HEK293 (cell line): Measurements from ENCODE around the gene CNBP.

Source experiments
- BCL11B ChIP-seq: fragments of 450-650 bp; formaldehyde crosslinking; IDR thresholded peaks from 2 replicates; pipeline ENCODE4 v1.5.1; 2016; ENCODE audit warnings: low read depth, missing biosample characterization, missing genetic modification characterization
- FEZF1 ChIP-seq: fragments of 450-650 bp; formaldehyde crosslinking; IDR thresholded peaks from 2 replicates; pipeline ENCODE4 v1.5.1; 2016; ENCODE audit warnings: missing biosample characterization, missing genetic modification characterization
- KLF10 ChIP-seq: fragments of 450-650 bp; IDR thresholded peaks from 2 replicates; pipeline ENCODE4 v1.5.1; 2018; ENCODE audit warnings: missing biosample characterization, mild to moderate bottlenecking, missing genetic modification characterization
- KLF16 ChIP-seq: fragments of 450-650 bp; formaldehyde crosslinking; IDR thresholded peaks from 2 replicates; pipeline ENCODE4 v1.5.1; 2017; ENCODE audit warnings: missing biosample characterization, missing genetic modification characterization
- REPIN1 ChIP-seq: fragments of 450-650 bp; formaldehyde crosslinking; IDR thresholded peaks from 2 replicates; pipeline ENCODE4 v1.5.1; 2017; ENCODE audit warnings: missing biosample characterization, missing genetic modification characterization, low read depth
- TRIM28 ChIP-seq: IDR thresholded peaks from 2 replicates; pipeline ENCODE4 v1.6.1; 2011; ENCODE audit warnings: low read length, control low read depth, borderline replicate concordance
- YY1 ChIP-seq: fragments of 450-650 bp; formaldehyde crosslinking; IDR thresholded peaks from 2 replicates; pipeline ENCODE4 v1.5.1; 2018; ENCODE audit warnings: missing biosample characterization, missing genetic modification characterization
- ZBTB48 ChIP-seq: fragments of 450-650 bp; formaldehyde crosslinking; IDR thresholded peaks from 2 replicates; pipeline ENCODE4 v1.5.1; 2016; ENCODE audit warnings: missing biosample characterization, missing genetic modification characterization
- ZFHX2 ChIP-seq: fragments of 450-650 bp; formaldehyde crosslinking; conservative IDR thresholded peaks from 2 replicates; pipeline ENCODE4 v1.5.1; 2016; ENCODE audit warnings: missing biosample characterization, missing genetic modification characterization
- ZIC2 ChIP-seq: fragments of 450-650 bp; formaldehyde crosslinking; IDR thresholded peaks from 2 replicates; pipeline ENCODE4 v1.5.1; 2016; ENCODE audit warnings: missing biosample characterization, missing genetic modification characterization
- ZNF2 ChIP-seq: fragments of 450-650 bp; formaldehyde crosslinking; IDR thresholded peaks from 2 replicates; pipeline ENCODE4 v1.5.1; 2016; ENCODE audit warnings: missing biosample characterization, missing genetic modification characterization
- ZNF214 ChIP-seq: fragments of 450-650 bp; formaldehyde crosslinking; IDR thresholded peaks from 2 replicates; pipeline ENCODE4 v1.5.1; 2017; ENCODE audit warnings: missing biosample characterization, mild to moderate bottlenecking, missing genetic modification characterization, borderline replicate concordance
- ZNF266 ChIP-seq: fragments of 450-650 bp; formaldehyde crosslinking; IDR thresholded peaks from 2 replicates; pipeline ENCODE4 v1.5.1; 2016; ENCODE audit warnings: missing biosample characterization, missing genetic modification characterization, low read depth
- ZNF391 ChIP-seq: fragments of 450-650 bp; formaldehyde crosslinking; IDR thresholded peaks from 2 replicates; pipeline ENCODE4 v1.5.1; 2016; ENCODE audit warnings: low read depth, missing biosample characterization, missing genetic modification characterization, borderline replicate concordance
- ZNF621 ChIP-seq: fragments of 450-650 bp; formaldehyde crosslinking; IDR thresholded peaks from 2 replicates; pipeline ENCODE4 v1.5.1; 2017; ENCODE audit warnings: missing biosample characterization, missing genetic modification characterization
- ZNF747 ChIP-seq: fragments of 450-650 bp; formaldehyde crosslinking; IDR thresholded peaks from 2 replicates; pipeline ENCODE4 v1.5.1; 2016; ENCODE audit warnings: missing biosample characterization, missing genetic modification characterization
- ZNF768 ChIP-seq: fragments of 450-650 bp; formaldehyde crosslinking; IDR thresholded peaks from 2 replicates; pipeline ENCODE4 v1.5.1; 2018; ENCODE audit warnings: missing biosample characterization, mild to moderate bottlenecking, missing genetic modification characterization
- ZSCAN23 ChIP-seq: fragments of 450-650 bp; formaldehyde crosslinking; IDR thresholded peaks from 2 replicates; pipeline ENCODE4 v1.5.1; 2016; ENCODE audit warnings: missing biosample characterization, missing genetic modification characterization
- TF ChIP-seq, protein P1 (sequence below): fragments of 450-650 bp; formaldehyde crosslinking; IDR thresholded peaks from 2 replicates; pipeline ENCODE4 v1.5.1; 2017; ENCODE audit warnings: missing biosample characterization, missing genetic modification characterization
- TF ChIP-seq, protein P2 (sequence below): fragments of 450-650 bp; formaldehyde crosslinking; IDR thresholded peaks from 2 replicates; pipeline ENCODE4 v1.5.1; 2016; ENCODE audit warnings: missing biosample characterization, missing genetic modification characterization
- TF ChIP-seq, protein P3 (sequence below): fragments of 450-650 bp; formaldehyde crosslinking; IDR thresholded peaks from 2 replicates; pipeline ENCODE4 v1.5.0; 2017; ENCODE audit warnings: missing biosample characterization, missing genetic modification characterization, borderline replicate concordance
- TF ChIP-seq, protein P4 (sequence below): fragments of 450-650 bp; formaldehyde crosslinking; IDR thresholded peaks from 2 replicates; pipeline ENCODE4 v1.5.1; 2017; ENCODE audit warnings: missing biosample characterization, mild to moderate bottlenecking, missing genetic modification characterization, moderate library complexity
- TF ChIP-seq, protein P5 (sequence below): fragments of 450-650 bp; formaldehyde crosslinking; IDR thresholded peaks from 2 replicates; pipeline ENCODE4 v1.5.1; 2017; ENCODE audit warnings: missing biosample characterization, missing genetic modification characterization
- TF ChIP-seq, protein P6 (sequence below): fragments of 450-650 bp; formaldehyde crosslinking; IDR thresholded peaks from 2 replicates; pipeline ENCODE4 v1.5.1; 2016; ENCODE audit warnings: missing biosample characterization, missing genetic modification characterization
- TF ChIP-seq, protein P7 (sequence below): fragments of 450-650 bp; formaldehyde crosslinking; IDR thresholded peaks from 2 replicates; pipeline ENCODE4; 2016; ENCODE audit warnings: missing biosample characterization, missing genetic modification characterization

Gene CNBP

DNA sequence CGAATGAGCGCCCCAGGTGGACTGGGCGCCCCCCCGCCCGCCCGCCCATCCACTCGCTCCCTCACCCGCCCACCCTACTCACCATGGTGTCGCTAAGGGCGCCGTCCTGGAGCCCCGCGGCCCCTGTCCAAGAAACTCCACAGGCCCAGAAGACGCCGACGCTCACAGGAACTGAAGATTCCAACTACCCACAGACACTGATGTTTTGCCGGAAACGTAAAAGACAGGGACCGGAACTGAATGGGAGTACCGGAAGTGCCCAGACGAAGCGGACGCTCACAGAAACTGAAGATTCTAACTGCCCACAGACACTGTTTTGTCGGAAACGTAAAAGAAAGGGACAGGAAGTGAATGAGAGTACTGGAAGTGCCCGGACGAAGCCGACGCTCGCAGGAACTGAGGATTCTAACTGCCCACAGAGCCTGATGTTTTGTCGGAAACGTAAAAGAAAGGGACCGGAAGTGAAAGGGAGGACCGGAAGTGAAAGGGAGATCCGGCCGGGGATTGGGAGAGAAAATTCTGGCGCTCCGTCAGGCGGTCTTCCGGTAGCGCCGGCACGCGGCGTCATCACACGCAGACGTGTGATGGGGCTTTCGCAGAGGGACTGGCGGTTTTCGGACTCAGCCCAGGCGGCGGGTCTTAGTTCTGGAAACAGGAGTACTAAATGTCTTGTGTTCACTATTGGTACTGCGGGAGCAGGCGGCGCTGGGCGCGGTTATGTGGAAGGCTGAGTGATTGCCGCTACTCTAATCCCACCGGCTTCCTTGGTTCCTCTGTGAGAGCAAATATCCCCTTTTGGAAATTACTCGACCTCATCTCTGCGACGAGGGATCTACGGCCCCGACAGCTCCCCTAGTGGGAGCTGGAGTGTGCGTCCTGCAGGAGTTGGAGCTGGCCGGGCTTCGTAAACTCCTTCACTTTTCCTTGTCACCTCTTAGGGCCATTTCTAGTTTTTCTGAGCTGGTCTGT is 22.5 kb downstream of the CNBP start, which contains the start of gene ISY1 (continued):
- TF ChIP-seq, protein P1, sequence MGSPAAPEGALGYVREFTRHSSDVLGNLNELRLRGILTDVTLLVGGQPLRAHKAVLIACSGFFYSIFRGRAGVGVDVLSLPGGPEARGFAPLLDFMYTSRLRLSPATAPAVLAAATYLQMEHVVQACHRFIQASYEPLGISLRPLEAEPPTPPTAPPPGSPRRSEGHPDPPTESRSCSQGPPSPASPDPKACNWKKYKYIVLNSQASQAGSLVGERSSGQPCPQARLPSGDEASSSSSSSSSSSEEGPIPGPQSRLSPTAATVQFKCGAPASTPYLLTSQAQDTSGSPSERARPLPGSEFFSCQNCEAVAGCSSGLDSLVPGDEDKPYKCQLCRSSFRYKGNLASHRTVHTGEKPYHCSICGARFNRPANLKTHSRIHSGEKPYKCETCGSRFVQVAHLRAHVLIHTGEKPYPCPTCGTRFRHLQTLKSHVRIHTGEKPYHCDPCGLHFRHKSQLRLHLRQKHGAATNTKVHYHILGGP (tag by site-specific recombination) = no peak
- TF ChIP-seq ZNF391 (tag by site-specific recombination) = no peak; the same call in 1 of the 2 replicates
- no peak for TF ChIP-seq ZNF621 (tag by site-specific recombination)
- TF ChIP-seq, protein P2, sequence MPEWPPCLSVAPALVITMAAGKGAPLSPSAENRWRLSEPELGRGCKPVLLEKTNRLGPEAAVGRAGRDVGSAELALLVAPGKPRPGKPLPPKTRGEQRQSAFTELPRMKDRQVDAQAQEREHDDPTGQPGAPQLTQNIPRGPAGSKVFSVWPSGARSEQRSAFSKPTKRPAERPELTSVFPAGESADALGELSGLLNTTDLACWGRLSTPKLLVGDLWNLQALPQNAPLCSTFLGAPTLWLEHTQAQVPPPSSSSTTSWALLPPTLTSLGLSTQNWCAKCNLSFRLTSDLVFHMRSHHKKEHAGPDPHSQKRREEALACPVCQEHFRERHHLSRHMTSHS = no peak
- 0 out of 2 replicates have a peak, but pooled peaks have one; percentile 57 for TF ChIP-seq ZSCAN23 (tag by site-specific recombination)
- peak; percentile 70 for TF ChIP-seq YY1 (tag by site-specific recombination)
- TF ChIP-seq ZNF214 = no peak
- no peak for TF ChIP-seq ZBTB48 (tag by site-specific recombination)
- TF ChIP-seq, protein P3, sequence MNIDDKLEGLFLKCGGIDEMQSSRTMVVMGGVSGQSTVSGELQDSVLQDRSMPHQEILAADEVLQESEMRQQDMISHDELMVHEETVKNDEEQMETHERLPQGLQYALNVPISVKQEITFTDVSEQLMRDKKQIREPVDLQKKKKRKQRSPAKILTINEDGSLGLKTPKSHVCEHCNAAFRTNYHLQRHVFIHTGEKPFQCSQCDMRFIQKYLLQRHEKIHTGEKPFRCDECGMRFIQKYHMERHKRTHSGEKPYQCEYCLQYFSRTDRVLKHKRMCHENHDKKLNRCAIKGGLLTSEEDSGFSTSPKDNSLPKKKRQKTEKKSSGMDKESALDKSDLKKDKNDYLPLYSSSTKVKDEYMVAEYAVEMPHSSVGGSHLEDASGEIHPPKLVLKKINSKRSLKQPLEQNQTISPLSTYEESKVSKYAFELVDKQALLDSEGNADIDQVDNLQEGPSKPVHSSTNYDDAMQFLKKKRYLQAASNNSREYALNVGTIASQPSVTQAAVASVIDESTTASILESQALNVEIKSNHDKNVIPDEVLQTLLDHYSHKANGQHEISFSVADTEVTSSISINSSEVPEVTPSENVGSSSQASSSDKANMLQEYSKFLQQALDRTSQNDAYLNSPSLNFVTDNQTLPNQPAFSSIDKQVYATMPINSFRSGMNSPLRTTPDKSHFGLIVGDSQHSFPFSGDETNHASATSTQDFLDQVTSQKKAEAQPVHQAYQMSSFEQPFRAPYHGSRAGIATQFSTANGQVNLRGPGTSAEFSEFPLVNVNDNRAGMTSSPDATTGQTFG (tag by site-specific recombination) = peak; percentile 61; the same call in 1 of the 2 replicates
- TF ChIP-seq ZNF266 (tag by site-specific recombination) = no peak
- peak; percentile 94 for TF ChIP-seq ZNF2 (tag by site-specific recombination)
- TF ChIP-seq, protein P4, sequence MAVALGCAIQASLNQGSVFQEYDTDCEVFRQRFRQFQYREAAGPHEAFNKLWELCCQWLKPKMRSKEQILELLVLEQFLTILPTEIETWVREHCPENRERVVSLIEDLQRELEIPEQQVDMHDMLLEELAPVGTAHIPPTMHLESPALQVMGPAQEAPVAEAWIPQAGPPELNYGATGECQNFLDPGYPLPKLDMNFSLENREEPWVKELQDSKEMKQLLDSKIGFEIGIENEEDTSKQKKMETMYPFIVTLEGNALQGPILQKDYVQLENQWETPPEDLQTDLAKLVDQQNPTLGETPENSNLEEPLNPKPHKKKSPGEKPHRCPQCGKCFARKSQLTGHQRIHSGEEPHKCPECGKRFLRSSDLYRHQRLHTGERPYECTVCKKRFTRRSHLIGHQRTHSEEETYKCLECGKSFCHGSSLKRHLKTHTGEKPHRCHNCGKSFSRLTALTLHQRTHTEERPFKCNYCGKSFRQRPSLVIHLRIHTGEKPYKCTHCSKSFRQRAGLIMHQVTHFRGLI = peak; percentile 26; the same call in 1 of the 2 replicates
- peak; percentile 89 for TF ChIP-seq KLF16
- peak; percentile 73; the same call in 1 of the 2 replicates for TF ChIP-seq REPIN1
- TF ChIP-seq, protein P5, sequence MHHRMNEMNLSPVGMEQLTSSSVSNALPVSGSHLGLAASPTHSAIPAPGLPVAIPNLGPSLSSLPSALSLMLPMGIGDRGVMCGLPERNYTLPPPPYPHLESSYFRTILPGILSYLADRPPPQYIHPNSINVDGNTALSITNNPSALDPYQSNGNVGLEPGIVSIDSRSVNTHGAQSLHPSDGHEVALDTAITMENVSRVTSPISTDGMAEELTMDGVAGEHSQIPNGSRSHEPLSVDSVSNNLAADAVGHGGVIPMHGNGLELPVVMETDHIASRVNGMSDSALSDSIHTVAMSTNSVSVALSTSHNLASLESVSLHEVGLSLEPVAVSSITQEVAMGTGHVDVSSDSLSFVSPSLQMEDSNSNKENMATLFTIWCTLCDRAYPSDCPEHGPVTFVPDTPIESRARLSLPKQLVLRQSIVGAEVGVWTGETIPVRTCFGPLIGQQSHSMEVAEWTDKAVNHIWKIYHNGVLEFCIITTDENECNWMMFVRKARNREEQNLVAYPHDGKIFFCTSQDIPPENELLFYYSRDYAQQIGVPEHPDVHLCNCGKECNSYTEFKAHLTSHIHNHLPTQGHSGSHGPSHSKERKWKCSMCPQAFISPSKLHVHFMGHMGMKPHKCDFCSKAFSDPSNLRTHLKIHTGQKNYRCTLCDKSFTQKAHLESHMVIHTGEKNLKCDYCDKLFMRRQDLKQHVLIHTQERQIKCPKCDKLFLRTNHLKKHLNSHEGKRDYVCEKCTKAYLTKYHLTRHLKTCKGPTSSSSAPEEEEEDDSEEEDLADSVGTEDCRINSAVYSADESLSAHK = no peak
- TF ChIP-seq, protein P6, sequence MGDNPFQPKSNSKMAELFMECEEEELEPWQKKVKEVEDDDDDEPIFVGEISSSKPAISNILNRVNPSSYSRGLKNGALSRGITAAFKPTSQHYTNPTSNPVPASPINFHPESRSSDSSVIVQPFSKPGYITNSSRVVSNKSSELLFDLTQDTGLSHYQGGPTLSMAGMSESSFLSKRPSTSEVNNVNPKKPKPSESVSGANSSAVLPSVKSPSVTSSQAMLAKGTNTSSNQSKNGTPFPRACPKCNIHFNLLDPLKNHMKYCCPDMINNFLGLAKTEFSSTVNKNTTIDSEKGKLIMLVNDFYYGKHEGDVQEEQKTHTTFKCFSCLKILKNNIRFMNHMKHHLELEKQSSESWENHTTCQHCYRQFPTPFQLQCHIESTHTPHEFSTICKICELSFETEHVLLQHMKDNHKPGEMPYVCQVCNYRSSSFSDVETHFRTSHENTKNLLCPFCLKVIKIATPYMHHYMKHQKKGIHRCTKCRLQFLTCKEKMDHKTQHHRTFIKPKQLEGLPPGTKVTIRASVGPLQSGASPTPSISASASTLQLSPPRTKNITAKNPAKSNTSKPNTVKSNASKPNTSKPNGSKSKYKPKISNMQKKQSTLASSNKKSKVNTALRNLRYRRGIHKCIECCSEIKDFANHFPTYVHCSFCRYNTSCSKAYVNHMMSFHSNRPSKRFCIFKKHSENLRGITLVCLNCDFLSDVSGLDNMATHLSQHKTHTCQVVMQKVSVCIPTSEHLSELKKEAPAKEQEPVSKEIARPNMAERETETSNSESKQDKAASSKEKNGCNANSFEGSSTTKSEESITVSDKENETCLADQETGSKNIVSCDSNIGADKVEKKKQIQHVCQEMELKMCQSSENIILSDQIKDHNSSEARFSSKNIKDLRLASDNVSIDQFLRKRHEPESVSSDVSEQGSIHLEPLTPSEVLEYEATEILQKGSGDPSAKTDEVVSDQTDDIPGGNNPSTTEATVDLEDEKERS (tag by site-specific recombination) = no peak
- no peak for TF ChIP-seq ZNF747 (tag by site-specific recombination)
- peak; percentile 41; the same call in 1 of the 2 replicates for TF ChIP-seq ZNF768 (tag by site-specific recombination)
- TF ChIP-seq ZFHX2 (tag by site-specific recombination) = peak; percentile 58
- no peak for TF ChIP-seq ZIC2 (tag by site-specific recombination)
- TF ChIP-seq FEZF1 (tag by site-specific recombination) = no peak
- 0 out of 2 replicates have a peak, but pooled peaks have one; percentile 10 for TF ChIP-seq KLF10 (tag by site-specific recombination)
- TF ChIP-seq, protein P7, sequence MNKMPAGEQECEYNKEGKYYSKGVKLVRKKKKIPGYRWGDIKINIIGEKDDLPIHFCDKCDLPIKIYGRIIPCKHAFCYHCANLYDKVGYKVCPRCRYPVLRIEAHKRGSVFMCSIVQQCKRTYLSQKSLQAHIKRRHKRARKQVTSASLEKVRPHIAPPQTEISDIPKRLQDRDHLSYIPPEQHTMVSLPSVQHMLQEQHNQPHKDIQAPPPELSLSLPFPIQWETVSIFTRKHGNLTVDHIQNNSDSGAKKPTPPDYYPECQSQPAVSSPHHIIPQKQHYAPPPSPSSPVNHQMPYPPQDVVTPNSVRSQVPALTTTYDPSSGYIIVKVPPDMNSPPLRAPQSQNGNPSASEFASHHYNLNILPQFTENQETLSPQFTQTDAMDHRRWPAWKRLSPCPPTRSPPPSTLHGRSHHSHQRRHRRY = no peak
- TF ChIP-seq TRIM28 = peak; percentile 98
- TF ChIP-seq BCL11B (tag by site-specific recombination) = no peak
